HepG2 (cell line): ENCODE results near the gene MYO7B.

Experiments
- ELK4 ChIP-seq: sonication (generic); formaldehyde crosslinking; IDR thresholded peaks from 2 replicates; pipeline ENCODE4 v1.9.0; 2021; ENCODE audit warnings: missing genetic modification reagents, borderline replicate concordance
- GABPB1 ChIP-seq: IDR thresholded peaks from 2 replicates; pipeline ENCODE4 v1.6.1; 2016; ENCODE audit warnings: mild to moderate bottlenecking, missing genetic modification reagents, moderate library complexity, missing compliant biosample characterization
- HOMEZ ChIP-seq: IDR thresholded peaks from 2 replicates; pipeline ENCODE4 v1.6.1; 2016; ENCODE audit warnings: low read depth
- MTF1 ChIP-seq: sonication (generic); formaldehyde crosslinking; IDR thresholded peaks from 2 replicates; pipeline ENCODE4 v1.5.0; 2020; ENCODE audit warnings: missing genetic modification reagents
- TBP ChIP-seq: sonication (generic); formaldehyde crosslinking; IDR thresholded peaks from 2 replicates; pipeline ENCODE4 v1.5.0; 2020; ENCODE audit warnings: missing genetic modification reagents

GRCh38 chr2:127665267-127665893 lies 129.9 kb downstream of the MYO7B start:
- TF ChIP-seq ELK4 (no peak), MTF1 (CRISPR knock-in tag) (no peak), GABPB1 (CRISPR knock-in tag) (no peak), HOMEZ (CRISPR knock-in tag) (no peak), TBP (CRISPR knock-in tag) (no peak)
